ENCODE data around the gene CDC42BPB. TPM values are rescaled to one million over a fixed set of nuclear protein-coding genes. Genes with fewer than 3 reads are reported as not detected.
"Not testable (repeated sequence)": the region's sequence is repeated elsewhere in the genome, so short reads cannot be mapped to it uniquely, and the experiment has no call there.

Gene CDC42BPB
- total and polyA plus RNA-seq, 2 experiments from 2014 or later: 13.0 to 106 TPM

- in situ Hi-C loops (cut with MboI): no loop called here
- Histone ChIP-seq H3K9ac (no peak overlapping the region), H3K4me1 (ENCODE audit: insufficient read depth) (peaks cover 37% of the 10 kb centered on the region), H3K36me3 (ENCODE audit: low read depth) (no peaks in the 10 kb centered on the region), H3K4me3 (no peak overlapping the region), H3K9me2 (ENCODE audit: insufficient read depth) (no peaks in the 10 kb centered on the region), H3K27me3 (replicated peaks; ENCODE audit: insufficient read depth) (no peaks in the 10 kb centered on the region), H3K79me2 (ENCODE audit: insufficient read depth) (peaks cover 100% of the 10 kb centered on the region), H3K4me2 (ENCODE audit: unreplicated experiment) (no peak overlapping the region), H3K9me3 (ENCODE audit: low read depth) (no peaks in the 10 kb centered on the region), H3K27ac (no peak overlapping the region), H3F3A (ENCODE audit: insufficient read depth) (peaks cover 32% of the 10 kb centered on the region), H2AFZ (no peak overlapping the region), H4K20me1 (ENCODE audit: insufficient read depth) (no peaks in the 10 kb centered on the region)
- no peak for DNase-seq
- TF ChIP-seq EZH2 (IDR thresholded peaks at IDR 0.05; ENCODE audit: insufficient read depth, poor library complexity, severe bottlenecking) (no peak), EZH2phosphoT487 (IDR thresholded peaks at IDR 0.05; ENCODE audit: insufficient read depth, low read depth) (no peak)
These were observed 28.6 kb downstream of the CDC42BPB start for GRCh38 chr14:103028772-103029171.

GRCh38 chr14:103028161-103028767, 29.1 kb downstream of the CDC42BPB start:
- no peak for DNase-seq
- Histone ChIP-seq H3K36me3 (ENCODE audit: low read depth) (no peaks in the 10 kb centered on the region), H3K9me2 (ENCODE audit: insufficient read depth) (no peaks in the 10 kb centered on the region), H3K4me3 (no peak overlapping the region), H3K9ac (no peak overlapping the region), H3K4me2 (ENCODE audit: unreplicated experiment) (no peak overlapping the region), H2AFZ (no peak overlapping the region), H4K20me1 (ENCODE audit: insufficient read depth) (no peaks in the 10 kb centered on the region), H3K9me3 (ENCODE audit: low read depth) (no peaks in the 10 kb centered on the region), H3K4me1 (ENCODE audit: insufficient read depth) (peaks cover 42% of the 10 kb centered on the region), H3K79me2 (ENCODE audit: insufficient read depth) (peaks cover 100% of the 10 kb centered on the region), H3K27ac (no peak overlapping the region), H3K27me3 (replicated peaks; ENCODE audit: insufficient read depth) (no peaks in the 10 kb centered on the region), H3F3A (ENCODE audit: insufficient read depth) (peaks cover 33% of the 10 kb centered on the region)
- WGBS, 2 experiments (ENCODE audit: low coverage in 1 of 2, low lambda C conversion rate in 2 of 2, missing lambda C conversion rate in 2 of 2): 89 to 91% methylated on average over 11 of the region's 11 CpGs
- in situ Hi-C loops (cut with MboI): no loop called here
- TF ChIP-seq EZH2 (IDR thresholded peaks at IDR 0.05; ENCODE audit: insufficient read depth, poor library complexity, severe bottlenecking) (no peak), EZH2phosphoT487 (IDR thresholded peaks at IDR 0.05; ENCODE audit: insufficient read depth, low read depth) (no peak)

- TF ChIP-seq EZH2 (IDR thresholded peaks at IDR 0.05; ENCODE audit: insufficient read depth, poor library complexity, severe bottlenecking) (no peak), EZH2phosphoT487 (IDR thresholded peaks at IDR 0.05; ENCODE audit: insufficient read depth, low read depth) (no peak)
- WGBS, 2 experiments (ENCODE audit: low coverage in 1 of 2, low lambda C conversion rate in 2 of 2, missing lambda C conversion rate in 2 of 2): 97 to 98% methylated on average over 3 of the region's 3 CpGs
These were observed 29.9 kb downstream of the CDC42BPB start for GRCh38 chr14:103027451-103027850.

GRCh38 chr14:103026988-103027387, 30.4 kb downstream of the CDC42BPB start:
- no peak overlapping the region for H3K27ac ChIP-seq
- H3K4me2 ChIP-seq (ENCODE audit: unreplicated experiment): no peak overlapping the region
- H3K4me3 ChIP-seq: no peak overlapping the region
- H3K9me2 ChIP-seq (ENCODE audit: insufficient read depth): no peaks in the 10 kb centered on the region
- peaks cover 100% of the 10 kb centered on the region for H3K79me2 ChIP-seq (ENCODE audit: insufficient read depth)
- H3K4me1 ChIP-seq (ENCODE audit: insufficient read depth): peaks cover 55% of the 10 kb centered on the region
- WGBS, 2 experiments (ENCODE audit: low coverage in 1 of 2, low lambda C conversion rate in 2 of 2, missing lambda C conversion rate in 2 of 2): 95 to 99% methylated on average over 3 of the region's 3 CpGs
- H3K27me3 ChIP-seq (replicated peaks; ENCODE audit: insufficient read depth): no peaks in the 10 kb centered on the region
- no peaks in the 10 kb centered on the region for H4K20me1 ChIP-seq (ENCODE audit: insufficient read depth)
- peaks cover 43% of the 10 kb centered on the region for H3F3A ChIP-seq (ENCODE audit: insufficient read depth)
- in situ Hi-C loops (cut with MboI): no loop called here
- H3K9me3 ChIP-seq (ENCODE audit: low read depth): no peaks in the 10 kb centered on the region
- TF ChIP-seq EZH2phosphoT487 (IDR thresholded peaks at IDR 0.05; ENCODE audit: insufficient read depth, low read depth): no peak
- no peak for TF ChIP-seq EZH2 (IDR thresholded peaks at IDR 0.05; ENCODE audit: insufficient read depth, poor library complexity, severe bottlenecking)
- H3K36me3 ChIP-seq (ENCODE audit: low read depth): no peaks in the 10 kb centered on the region
- no peak overlapping the region for H2AFZ ChIP-seq
- DNase-seq: no peak
- no peak overlapping the region for H3K9ac ChIP-seq

More at GRCh38 chr14:103027451-103027850, 29.9 kb downstream of the CDC42BPB start:
- Histone ChIP-seq H3K9me2 (ENCODE audit: insufficient read depth) (no peaks in the 10 kb centered on the region), H3K4me3 (no peak overlapping the region), H3K9me3 (ENCODE audit: low read depth) (no peaks in the 10 kb centered on the region), H3K36me3 (ENCODE audit: low read depth) (no peaks in the 10 kb centered on the region), H3K27me3 (replicated peaks; ENCODE audit: insufficient read depth) (no peaks in the 10 kb centered on the region), H4K20me1 (ENCODE audit: insufficient read depth) (no peaks in the 10 kb centered on the region), H3K4me2 (ENCODE audit: unreplicated experiment) (no peak overlapping the region), H3K27ac (no peak overlapping the region), H3F3A (ENCODE audit: insufficient read depth) (peaks cover 41% of the 10 kb centered on the region), H2AFZ (no peak overlapping the region), H3K79me2 (ENCODE audit: insufficient read depth) (peaks cover 100% of the 10 kb centered on the region), H3K4me1 (ENCODE audit: insufficient read depth) (peaks cover 51% of the 10 kb centered on the region), H3K9ac (no peak overlapping the region)
- in situ Hi-C loops (cut with MboI): no loop called here
- DNase-seq: no peak

- 81 to 92% methylated on average over 6 of the region's 6 CpGs for WGBS, 2 experiments (ENCODE audit: low coverage in 1 of 2, low lambda C conversion rate in 2 of 2, missing lambda C conversion rate in 2 of 2)
- not testable (repeated sequence) for H2AFZ ChIP-seq
These were observed 31.2 kb downstream of the CDC42BPB start for GRCh38 chr14:103026196-103026595.

More at GRCh38 chr14:103026196-103026595, 31.2 kb downstream of the CDC42BPB start:
- H3K4me3 ChIP-seq; H3K9me3 ChIP-seq (ENCODE audit: low read depth); H3K27me3 ChIP-seq (replicated peaks; ENCODE audit: insufficient read depth); H3K9ac ChIP-seq; H3K4me2 ChIP-seq (ENCODE audit: unreplicated experiment); DNase-seq; H3K27ac ChIP-seq; H4K20me1 ChIP-seq (ENCODE audit: insufficient read depth); H3K9me2 ChIP-seq (ENCODE audit: insufficient read depth); in situ Hi-C loops (cut with MboI); H3K36me3 ChIP-seq (ENCODE audit: low read depth): not testable (repeated sequence)
- Histone ChIP-seq H3F3A (ENCODE audit: insufficient read depth) (peaks cover 41% of the 10 kb centered on the region), H3K79me2 (ENCODE audit: insufficient read depth) (peaks cover 100% of the 10 kb centered on the region), H3K4me1 (ENCODE audit: insufficient read depth) (peaks cover 55% of the 10 kb centered on the region)

Data from GM23248 (cell line).